ENCODE data around the gene RBM5.

The RBM5 gene

DNA sequence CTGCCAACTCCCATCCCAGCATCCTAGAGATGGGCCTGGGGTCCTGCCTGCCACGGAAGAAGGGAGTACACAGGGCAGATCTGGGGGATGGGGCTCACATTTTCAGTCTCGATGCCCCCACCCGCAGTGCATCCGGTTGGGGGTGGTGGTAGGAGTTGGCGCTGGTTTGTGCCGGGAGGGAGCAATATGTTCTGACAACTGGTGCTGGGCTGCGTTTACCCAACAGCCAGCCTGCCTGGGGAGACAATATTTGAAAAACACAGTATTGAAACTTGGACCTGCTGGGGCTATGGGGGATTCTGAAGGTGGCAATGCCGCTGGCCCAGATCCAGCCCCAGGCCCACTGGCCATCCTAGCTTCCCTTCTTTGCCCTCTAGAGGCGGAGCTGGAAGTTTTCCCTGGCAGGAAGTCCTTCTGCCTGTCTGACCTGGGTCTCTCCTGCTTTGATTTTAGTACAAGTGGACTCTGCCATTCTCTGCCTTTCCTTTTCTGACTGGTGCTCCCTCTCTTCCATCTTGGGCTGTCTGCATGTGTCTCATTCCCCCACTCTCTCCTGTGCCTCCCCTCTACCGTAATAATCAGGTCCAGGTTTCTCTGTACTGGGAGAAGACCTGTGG, 69.9 kb downstream of the RBM5 start:
- Histone ChIP-seq H3K27me3 (ENCODE audit: control insufficient read depth, insufficient read depth, low read length, poor library complexity, severe bottlenecking) (peaks cover 26% of the 10 kb centered on the region), H3K4me1 (ENCODE audit: control insufficient read depth, insufficient read depth, low read length) (peaks cover 45% of the 10 kb centered on the region), H3K36me3 (ENCODE audit: control insufficient read depth, insufficient read depth, low read length) (peaks cover 3% of the 10 kb centered on the region), H3K9me3 (ENCODE audit: control insufficient read depth, low read length) (no peaks in the 10 kb centered on the region), H3K27ac (ENCODE audit: insufficient read depth, low read depth, low read length, poor library complexity, severe bottlenecking) (no peak overlapping the region), H3K4me3 (ENCODE audit: insufficient read depth, low read depth, low read length) (no peak overlapping the region)
- 85% methylated on average over 10 of the region's 10 CpGs for WGBS, 2 experiments

DNA sequence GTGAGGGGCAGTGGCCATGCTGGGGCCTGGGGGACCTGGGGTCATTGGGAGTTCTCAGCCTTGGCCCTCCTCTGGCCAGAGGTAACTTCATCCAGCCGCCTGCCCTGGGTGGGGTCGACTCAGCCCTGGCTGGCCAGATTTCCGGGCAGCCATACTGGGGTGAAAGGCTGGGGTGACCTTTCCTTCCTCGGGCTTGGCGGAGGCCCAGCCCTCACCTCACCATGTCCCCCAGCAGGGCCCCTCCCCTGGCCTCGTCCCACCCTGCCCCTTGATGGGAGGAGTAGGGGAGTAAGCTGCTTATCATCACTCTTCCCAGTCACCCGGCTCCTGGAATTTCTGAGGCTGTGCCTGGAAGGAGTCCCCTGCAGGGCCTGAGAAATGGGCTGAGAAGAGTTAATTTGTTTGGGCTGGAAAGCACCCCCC, 71.9 kb downstream of the RBM5 start:
- H3K27ac ChIP-seq (ENCODE audit: insufficient read depth, low read depth, low read length, poor library complexity, severe bottlenecking) = no peak overlapping the region
- 55 to 68% methylated on average over 6 to 7 of the region's 7 CpGs for WGBS, 2 experiments
- H3K4me3 ChIP-seq (ENCODE audit: insufficient read depth, low read depth, low read length) = no peak overlapping the region
- H3K9me3 ChIP-seq (ENCODE audit: control insufficient read depth, low read length) = no peaks in the 10 kb centered on the region
- H3K27me3 ChIP-seq (ENCODE audit: control insufficient read depth, insufficient read depth, low read length, poor library complexity, severe bottlenecking) = peaks cover 12% of the 10 kb centered on the region
- H3K4me1 ChIP-seq (ENCODE audit: control insufficient read depth, insufficient read depth, low read length) = peaks cover 49% of the 10 kb centered on the region
- H3K36me3 ChIP-seq (ENCODE audit: control insufficient read depth, insufficient read depth, low read length) = peaks cover 3% of the 10 kb centered on the region

DNA sequence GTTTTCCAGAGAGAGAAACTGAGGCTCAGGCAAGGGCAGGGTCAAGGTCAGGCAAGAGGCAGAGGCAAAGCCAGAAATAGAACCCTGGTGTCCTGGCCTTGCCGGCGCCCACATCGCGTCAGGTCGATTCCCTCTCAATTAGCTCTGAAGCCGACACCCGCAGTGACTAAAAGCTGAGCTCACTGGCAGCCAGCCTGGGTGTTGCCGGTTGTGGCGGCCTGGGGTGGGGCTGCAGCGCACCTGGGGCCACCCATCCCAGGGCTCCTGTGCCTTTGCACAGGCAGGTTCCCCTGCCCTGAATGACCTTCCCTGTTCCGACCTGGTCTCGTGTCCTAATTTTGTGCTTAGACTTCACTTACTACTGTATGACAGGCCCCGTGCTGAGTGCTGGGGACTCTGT, 72.6 kb downstream of the RBM5 start:
- Histone ChIP-seq H3K4me1 (ENCODE audit: control insufficient read depth, insufficient read depth, low read length) (peaks cover 56% of the 10 kb centered on the region), H3K27ac (ENCODE audit: insufficient read depth, low read depth, low read length, poor library complexity, severe bottlenecking) (no peak overlapping the region), H3K27me3 (ENCODE audit: control insufficient read depth, insufficient read depth, low read length, poor library complexity, severe bottlenecking) (peaks cover 4% of the 10 kb centered on the region), H3K4me3 (ENCODE audit: insufficient read depth, low read depth, low read length) (no peak overlapping the region), H3K9me3 (ENCODE audit: control insufficient read depth, low read length) (no peaks in the 10 kb centered on the region), H3K36me3 (ENCODE audit: control insufficient read depth, insufficient read depth, low read length) (peaks cover 3% of the 10 kb centered on the region)
- WGBS, 2 experiments = 95 to 96% methylated on average over 13 of the region's 13 CpGs

DNA sequence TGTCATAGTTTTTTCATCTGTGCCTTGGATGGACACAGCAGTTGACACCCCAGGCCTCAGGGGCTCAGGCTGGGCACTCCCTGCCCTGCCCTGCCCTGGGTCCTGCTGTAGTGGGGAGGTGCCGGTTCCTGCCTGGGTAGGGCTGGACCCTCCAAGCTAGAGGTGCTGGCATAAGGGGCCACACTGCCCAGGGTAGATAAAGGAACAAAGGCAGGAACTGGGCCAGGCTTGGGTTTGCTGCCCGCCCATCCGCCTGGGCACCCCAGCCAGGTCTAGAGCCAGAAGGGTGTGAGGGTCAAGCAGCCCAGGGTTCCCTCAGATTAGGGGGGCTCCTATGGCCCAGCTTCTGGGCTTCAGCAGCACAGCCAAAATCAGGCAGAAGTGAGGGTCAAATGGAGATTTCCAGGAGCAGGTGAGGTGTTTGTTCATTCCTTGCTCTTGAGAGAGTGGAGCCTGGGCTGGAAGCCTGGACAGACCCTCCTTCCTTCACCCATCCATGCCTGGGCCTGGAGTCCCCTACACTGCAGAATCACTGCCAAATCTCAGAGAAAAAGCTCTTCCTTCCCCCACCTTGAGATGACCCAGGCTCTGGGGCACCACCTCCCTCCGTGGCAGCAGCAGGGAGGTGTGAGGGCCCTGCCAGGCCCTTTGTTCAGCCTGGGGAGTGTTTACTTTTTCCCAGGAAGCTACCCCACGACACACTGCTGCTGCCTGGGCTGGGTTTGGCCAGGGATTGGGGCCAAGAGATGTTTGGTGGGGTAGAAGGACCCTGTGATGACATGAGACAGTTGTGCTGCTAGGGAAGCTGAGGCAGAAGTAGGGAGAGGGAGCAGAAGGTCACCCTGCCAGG, 73.5 kb downstream of the RBM5 start:
- Histone ChIP-seq H3K4me1 (ENCODE audit: control insufficient read depth, insufficient read depth, low read length) (peaks cover 59% of the 10 kb centered on the region), H3K27ac (ENCODE audit: insufficient read depth, low read depth, low read length, poor library complexity, severe bottlenecking) (no peak overlapping the region), H3K4me3 (ENCODE audit: insufficient read depth, low read depth, low read length) (no peak overlapping the region), H3K27me3 (ENCODE audit: control insufficient read depth, insufficient read depth, low read length, poor library complexity, severe bottlenecking) (no peaks in the 10 kb centered on the region), H3K36me3 (ENCODE audit: control insufficient read depth, insufficient read depth, low read length) (peaks cover 3% of the 10 kb centered on the region), H3K9me3 (ENCODE audit: control insufficient read depth, low read length) (no peaks in the 10 kb centered on the region)
- 85 to 88% methylated on average over 5 of the region's 5 CpGs for WGBS, 2 experiments

DNA sequence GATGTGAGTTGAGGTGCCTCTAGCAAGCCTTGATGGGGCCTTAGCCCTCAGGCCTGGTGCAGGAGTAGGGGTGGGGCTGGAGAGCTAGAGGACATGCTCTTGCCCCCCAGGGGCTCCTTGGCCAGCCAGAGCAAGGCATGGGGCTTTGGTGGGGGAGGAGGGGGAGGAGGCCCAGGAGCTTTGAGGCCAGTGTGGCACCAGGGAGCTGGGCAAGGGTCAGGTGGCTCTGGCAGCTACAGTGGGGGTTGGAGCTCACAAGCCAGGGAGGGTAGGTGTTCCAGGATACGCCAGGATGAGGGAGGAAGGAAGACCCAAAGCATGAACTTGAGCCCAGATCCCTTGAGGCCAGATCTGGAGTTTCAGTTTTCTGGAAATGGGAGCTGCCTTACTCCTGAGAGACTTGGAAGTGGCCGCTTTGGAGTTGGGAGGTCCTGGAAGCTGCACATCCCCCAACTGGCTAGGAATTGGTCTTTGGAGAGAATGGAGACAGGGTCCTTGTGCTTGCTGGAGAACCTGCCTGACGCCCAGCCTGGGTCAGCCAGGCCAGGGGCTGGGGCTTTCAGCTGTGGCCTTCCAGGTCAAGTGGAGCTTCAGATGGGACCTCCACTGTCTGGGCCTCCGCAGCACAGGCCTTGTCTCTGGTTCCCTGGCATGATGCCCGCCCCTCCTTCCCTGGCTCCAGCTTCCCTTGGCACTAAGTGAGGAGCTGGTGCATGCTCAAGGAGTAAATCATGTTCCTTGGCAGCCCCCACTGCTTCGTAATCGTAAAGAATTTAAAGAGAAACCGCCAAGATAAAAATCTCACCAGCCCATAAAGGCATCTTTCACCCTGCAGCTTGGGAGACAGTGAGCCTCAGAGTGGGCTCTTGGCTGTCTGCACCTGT, 75.1 kb downstream of the RBM5 start:
- H3K27ac ChIP-seq (ENCODE audit: insufficient read depth, low read depth, low read length, poor library complexity, severe bottlenecking) = no peak overlapping the region
- no peak overlapping the region for H3K4me3 ChIP-seq (ENCODE audit: insufficient read depth, low read depth, low read length)
- no peaks in the 10 kb centered on the region for H3K27me3 ChIP-seq (ENCODE audit: control insufficient read depth, insufficient read depth, low read length, poor library complexity, severe bottlenecking)
- peaks cover 3% of the 10 kb centered on the region for H3K36me3 ChIP-seq (ENCODE audit: control insufficient read depth, insufficient read depth, low read length)
- H3K9me3 ChIP-seq (ENCODE audit: control insufficient read depth, low read length) = no peaks in the 10 kb centered on the region
- WGBS, 2 experiments = 94 to 96% methylated on average over 8 of the region's 8 CpGs
- H3K4me1 ChIP-seq (ENCODE audit: control insufficient read depth, insufficient read depth, low read length) = peaks cover 58% of the 10 kb centered on the region

DNA sequence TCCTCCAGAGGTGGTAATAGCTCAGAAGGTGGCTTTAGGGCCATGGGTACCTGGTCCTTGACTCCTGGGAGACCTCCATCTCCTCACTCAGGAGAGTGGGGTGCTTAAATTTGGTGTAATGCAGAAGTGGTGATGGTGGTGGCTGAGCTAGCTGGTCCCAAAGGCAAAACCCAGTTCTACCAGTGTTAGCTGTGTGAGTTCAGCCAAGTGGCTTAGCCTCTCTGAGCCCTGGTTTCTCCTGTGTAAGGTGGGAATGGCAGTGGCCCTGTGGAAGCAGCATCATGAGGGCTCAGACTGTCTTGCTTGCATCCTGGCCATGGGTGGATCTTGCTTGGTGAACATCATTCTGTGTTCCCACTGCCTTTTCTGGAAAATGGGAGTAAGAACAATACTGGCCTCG, 75.8 kb downstream of the RBM5 start:
- Histone ChIP-seq H3K36me3 (ENCODE audit: control insufficient read depth, insufficient read depth, low read length) (peaks cover 3% of the 10 kb centered on the region), H3K9me3 (ENCODE audit: control insufficient read depth, low read length) (no peaks in the 10 kb centered on the region), H3K27me3 (ENCODE audit: control insufficient read depth, insufficient read depth, low read length, poor library complexity, severe bottlenecking) (no peaks in the 10 kb centered on the region), H3K4me1 (ENCODE audit: control insufficient read depth, insufficient read depth, low read length) (peaks cover 63% of the 10 kb centered on the region), H3K4me3 (ENCODE audit: insufficient read depth, low read depth, low read length) (no peak overlapping the region), H3K27ac (ENCODE audit: insufficient read depth, low read depth, low read length, poor library complexity, severe bottlenecking) (no peak overlapping the region)
- WGBS, 2 experiments = 81 to 88% methylated on average over 1 of the region's 1 CpG

DNA sequence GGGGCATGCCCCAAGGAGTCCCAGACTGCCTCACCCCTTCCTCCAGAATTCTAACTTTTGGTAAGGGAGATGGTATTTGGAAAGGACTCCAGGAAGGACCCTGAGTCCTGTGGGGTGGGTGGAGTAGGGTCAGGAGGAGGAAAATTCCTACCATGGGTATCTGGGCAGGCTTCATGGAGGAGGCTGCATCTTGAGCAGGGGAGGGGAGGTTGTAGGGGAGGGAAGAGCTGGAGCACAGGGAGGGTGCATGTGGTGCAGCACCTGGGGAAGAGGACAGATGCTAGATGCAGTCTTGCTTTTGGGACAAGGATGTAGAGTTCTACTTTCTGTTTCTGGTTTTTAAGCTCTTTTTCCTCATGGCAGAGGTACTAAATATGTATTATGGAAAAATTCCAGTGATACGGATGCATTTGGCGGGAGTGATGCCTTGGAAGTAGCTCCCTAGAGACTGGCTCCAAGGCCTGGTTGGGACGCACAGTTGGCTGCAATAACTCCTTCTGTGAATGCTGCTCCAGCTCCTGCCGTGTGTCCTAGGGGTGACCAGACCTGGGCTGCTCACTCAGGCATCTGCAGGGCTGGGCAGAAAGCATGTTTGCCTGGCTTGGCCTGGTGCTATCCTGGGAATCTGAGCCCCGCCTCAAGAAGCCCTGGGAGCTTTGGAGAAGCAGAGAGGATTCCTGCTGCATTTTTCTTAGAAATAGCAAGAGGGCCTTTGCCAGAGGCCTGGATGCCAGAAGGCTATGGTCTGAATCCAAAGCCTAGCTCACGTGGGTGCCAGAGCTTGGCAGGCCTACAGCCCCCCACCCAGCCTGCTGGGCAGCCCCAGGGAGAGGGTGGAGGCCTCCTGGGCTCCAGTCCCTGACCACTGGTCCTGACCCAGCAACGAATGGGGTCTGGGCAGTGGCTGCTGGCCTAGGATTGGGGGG, 76.5 kb downstream of the RBM5 start:
- H3K4me1 ChIP-seq (ENCODE audit: control insufficient read depth, insufficient read depth, low read length) = peaks cover 64% of the 10 kb centered on the region
- H3K27me3 ChIP-seq (ENCODE audit: control insufficient read depth, insufficient read depth, low read length, poor library complexity, severe bottlenecking) = no peaks in the 10 kb centered on the region
- H3K9me3 ChIP-seq (ENCODE audit: control insufficient read depth, low read length) = no peaks in the 10 kb centered on the region
- 79 to 80% methylated on average over 7 of the region's 7 CpGs for WGBS, 2 experiments
- H3K4me3 ChIP-seq (ENCODE audit: insufficient read depth, low read depth, low read length) = no peak overlapping the region
- H3K36me3 ChIP-seq (ENCODE audit: control insufficient read depth, insufficient read depth, low read length) = peaks cover 3% of the 10 kb centered on the region
- no peak overlapping the region for H3K27ac ChIP-seq (ENCODE audit: insufficient read depth, low read depth, low read length, poor library complexity, severe bottlenecking)

DNA sequence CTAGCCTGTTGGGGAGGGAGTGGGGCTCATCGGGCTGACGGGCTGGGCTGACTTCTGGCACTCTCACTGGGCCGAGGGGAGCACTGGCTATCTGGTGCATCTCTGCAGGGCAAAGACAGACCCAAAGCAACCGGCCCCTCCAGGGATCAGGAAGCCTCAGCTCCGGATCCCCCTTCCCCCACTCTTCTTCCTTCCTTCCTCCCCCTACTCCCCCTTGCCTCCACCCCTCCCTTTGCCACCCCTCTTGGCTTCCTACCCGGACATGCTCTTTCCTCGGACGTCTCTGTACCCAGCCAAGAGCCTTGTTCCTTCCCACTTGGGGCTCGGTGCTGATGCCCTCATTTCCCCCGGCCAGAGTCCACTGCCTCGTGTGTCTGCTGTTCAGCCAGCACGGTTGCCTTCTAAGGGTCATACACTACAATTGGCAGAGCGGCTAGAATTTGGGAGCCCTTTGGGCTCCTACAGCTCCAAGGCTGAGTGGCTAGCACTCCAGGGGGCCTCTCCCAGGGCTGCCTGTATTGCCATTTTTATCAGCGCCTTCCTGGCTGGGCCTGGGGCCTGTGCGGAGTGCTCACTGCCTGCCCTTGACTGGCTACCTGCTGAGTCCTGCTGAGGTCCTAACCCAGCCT, 77.3 kb downstream of the RBM5 start:
- Histone ChIP-seq H3K4me1 (ENCODE audit: control insufficient read depth, insufficient read depth, low read length) (peaks cover 65% of the 10 kb centered on the region), H3K36me3 (ENCODE audit: control insufficient read depth, insufficient read depth, low read length) (peaks cover 3% of the 10 kb centered on the region), H3K27me3 (ENCODE audit: control insufficient read depth, insufficient read depth, low read length, poor library complexity, severe bottlenecking) (no peaks in the 10 kb centered on the region), H3K4me3 (ENCODE audit: insufficient read depth, low read depth, low read length) (no peak overlapping the region), H3K27ac (ENCODE audit: insufficient read depth, low read depth, low read length, poor library complexity, severe bottlenecking) (peak overlapping the region; percentile 33), H3K9me3 (ENCODE audit: control insufficient read depth, low read length) (no peaks in the 10 kb centered on the region)
- WGBS, 2 experiments = 60 to 66% methylated on average over 15 of the region's 15 CpGs

DNA sequence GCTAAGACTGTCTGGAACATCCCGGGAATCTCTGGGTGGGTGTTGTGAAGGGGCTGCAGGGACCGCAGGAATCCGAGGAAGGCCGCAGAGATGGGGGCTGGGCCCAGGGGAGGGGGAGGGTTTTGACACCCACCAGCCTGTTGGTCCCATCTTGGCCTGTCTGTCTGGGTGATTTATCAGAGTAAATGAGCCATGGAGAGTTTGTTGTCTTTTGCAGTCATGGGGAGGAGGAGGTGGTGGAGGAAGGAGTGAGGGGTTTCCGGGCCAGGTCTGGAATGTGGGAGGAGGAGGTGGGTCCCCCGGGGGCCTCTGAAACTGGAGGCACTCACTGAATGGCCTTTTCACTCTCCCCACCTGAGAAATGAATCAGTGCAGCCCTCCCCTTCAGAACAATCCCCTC, 77.9 kb downstream of the RBM5 start:
- Histone ChIP-seq H3K27ac (ENCODE audit: insufficient read depth, low read depth, low read length, poor library complexity, severe bottlenecking) (peak overlapping the region; percentile 76), H3K9me3 (ENCODE audit: control insufficient read depth, low read length) (no peaks in the 10 kb centered on the region), H3K4me3 (ENCODE audit: insufficient read depth, low read depth, low read length) (no peak overlapping the region), H3K36me3 (ENCODE audit: control insufficient read depth, insufficient read depth, low read length) (peaks cover 3% of the 10 kb centered on the region), H3K27me3 (ENCODE audit: control insufficient read depth, insufficient read depth, low read length, poor library complexity, severe bottlenecking) (no peaks in the 10 kb centered on the region), H3K4me1 (ENCODE audit: control insufficient read depth, insufficient read depth, low read length) (peaks cover 66% of the 10 kb centered on the region)
- 44 to 66% methylated on average over 6 of the region's 6 CpGs for WGBS, 2 experiments
